Right kidney (tissue), 1 donor: ENCODE data around the gene SIN3A.
A peak's percentile ranks its signal among the peaks of the same experiment; 100 is the strongest.
"Not testable (repeated sequence)": the region's sequence is repeated elsewhere in the genome, so short reads cannot be mapped to it uniquely, and the experiment has no call there.

Source experiments
- DNase-seq: peaks from one replicate; pipeline ENCODE4 v3.0.0-alpha.2; 2016

The SIN3A gene

DNA sequence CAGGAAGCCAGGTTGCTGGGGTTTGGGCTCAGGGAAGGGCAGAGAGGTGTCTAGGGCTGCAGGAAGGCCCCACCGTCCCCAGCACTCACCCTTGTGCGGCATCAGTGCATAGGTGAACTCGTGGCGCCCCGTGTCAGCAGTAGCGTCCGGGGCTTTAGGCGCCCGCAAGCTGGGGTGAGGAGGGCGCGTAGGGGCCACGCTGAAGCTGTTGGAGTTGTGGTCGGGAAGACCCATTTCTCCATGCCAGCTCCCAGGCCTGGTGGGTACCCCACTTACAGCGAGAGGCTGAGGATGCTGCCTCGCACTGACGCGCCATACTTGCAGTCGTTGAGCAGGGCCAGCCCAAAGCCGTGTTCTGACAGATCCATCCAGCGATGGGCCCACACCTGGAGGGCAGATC, 95.0 kb downstream of the SIN3A start:
- DNase-seq: no peak

DNA sequence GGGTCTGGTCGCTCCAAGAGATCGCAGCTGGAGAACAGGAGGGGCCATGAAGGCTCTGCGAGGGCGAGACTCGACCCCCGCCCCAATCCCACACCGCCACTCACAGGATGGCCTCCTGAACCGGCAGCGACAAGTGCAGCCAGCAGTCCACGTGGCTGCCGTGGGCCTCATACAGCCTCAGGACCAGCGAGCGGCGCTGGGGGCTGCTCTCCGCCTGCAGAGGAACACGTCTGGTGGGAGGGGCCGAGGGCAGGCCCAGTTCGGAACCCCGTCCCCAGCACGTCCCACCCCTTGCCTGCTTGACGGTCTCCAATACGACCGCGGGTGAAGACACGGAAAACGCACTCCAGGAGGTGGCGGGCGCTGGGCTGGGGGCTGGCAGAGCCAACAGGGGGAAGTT, 95.5 kb downstream of the SIN3A start:
- no peak for DNase-seq

DNA sequence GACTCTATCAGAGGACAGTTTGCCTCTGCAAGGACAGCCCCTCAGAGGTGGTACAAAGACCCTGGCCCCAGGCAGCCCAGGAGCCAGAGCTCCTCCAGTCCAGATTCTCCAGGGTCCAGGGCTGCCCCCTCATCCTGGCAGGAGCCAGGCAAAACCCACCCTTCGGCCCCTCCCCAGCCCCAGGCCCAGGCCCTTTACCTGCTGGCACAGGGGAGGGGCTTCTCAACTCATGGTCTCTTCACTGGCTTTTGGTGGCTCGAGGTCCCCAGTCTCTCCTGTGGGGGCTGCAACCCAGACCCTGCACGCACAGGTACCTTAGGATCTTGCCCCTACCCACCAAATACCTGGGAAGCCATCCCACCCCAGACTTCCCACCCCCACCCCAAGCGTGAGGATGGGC, 96.1 kb downstream of the SIN3A start:
- DNase-seq: no peak

DNA sequence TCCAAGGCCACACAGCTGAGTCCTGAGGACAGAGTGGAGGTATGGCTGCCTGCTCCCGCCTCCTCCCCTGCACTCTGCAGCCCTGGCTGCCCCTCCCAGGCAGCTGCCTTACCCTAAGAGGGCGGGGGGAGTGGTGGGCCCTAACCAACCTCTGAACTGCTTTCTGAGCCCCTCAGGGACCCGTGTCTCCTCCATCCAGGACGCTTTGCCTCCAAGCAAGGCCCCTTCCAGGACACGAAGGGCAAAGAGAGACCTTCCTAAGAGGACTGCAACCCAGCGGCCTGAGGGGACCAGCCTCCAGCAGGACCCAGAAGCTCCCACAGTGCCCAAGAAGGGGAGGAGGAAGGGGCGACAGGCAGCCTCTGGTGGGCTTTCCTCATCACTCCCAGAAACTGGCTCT, 97.0 kb downstream of the SIN3A start:
- no peak for DNase-seq

DNA sequence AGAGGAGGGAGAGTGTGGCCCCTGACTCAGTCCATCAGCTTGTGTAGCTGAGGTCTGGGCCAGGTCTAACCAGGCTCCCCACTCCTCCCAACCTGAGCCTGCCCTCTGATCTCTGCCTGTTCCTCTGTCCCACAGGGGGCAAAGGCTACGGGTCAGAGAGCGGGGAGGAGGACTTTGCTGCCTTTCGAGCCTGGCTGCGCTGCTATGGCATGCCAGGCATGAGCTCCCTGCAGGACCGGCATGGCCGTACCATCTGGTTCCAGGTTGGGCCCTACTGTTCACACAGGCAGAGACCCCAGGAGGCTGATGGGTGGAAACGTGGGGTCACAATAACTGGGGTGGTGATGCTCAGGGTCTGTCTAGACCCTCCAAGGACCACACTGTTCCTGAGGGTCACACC, 97.9 kb downstream of the SIN3A start:
- DNase-seq: no peak

DNA sequence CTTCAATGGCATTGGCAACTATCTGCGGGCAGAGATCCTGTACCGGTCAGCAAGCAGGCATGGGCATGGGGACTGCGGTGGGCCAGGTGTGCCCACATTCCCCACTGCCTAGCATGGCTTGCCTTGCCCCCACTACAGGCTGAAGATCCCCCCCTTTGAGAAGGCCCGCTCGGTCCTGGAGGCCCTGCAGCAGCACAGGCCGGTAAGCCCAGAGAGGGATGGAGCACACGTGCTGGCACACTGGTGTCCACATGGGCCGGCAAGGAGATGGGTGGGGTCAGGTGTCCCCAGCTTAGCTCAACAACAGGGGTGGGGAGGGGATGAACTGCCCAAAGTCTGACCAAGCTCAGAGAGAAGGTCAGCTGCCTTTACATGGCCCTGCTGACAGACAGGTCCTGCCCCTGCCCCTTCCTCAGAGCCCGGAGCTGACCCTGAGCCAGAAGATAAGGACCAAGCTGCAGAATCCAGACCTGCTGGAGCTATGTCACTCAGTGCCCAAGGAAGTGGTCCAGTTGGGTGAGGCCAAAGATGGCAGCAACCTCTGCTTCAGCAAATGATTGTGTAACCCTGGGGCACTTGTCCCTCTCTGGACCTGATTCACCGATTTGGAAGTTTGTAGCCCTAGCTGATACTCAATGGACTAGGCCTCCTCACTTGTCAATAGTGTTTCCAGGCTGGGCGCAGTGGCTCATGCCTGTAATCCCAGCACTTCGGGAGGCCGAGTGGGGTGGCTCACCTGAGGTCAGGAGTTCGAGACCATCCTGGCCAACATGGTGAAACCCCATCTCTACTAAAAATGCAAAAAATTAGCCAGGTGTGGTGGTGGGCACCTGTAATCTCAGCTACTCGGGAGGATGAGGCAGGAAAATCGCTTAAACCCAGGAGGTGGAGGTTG, 99.1 kb downstream of the SIN3A start:
- no peak for DNase-seq

DNA sequence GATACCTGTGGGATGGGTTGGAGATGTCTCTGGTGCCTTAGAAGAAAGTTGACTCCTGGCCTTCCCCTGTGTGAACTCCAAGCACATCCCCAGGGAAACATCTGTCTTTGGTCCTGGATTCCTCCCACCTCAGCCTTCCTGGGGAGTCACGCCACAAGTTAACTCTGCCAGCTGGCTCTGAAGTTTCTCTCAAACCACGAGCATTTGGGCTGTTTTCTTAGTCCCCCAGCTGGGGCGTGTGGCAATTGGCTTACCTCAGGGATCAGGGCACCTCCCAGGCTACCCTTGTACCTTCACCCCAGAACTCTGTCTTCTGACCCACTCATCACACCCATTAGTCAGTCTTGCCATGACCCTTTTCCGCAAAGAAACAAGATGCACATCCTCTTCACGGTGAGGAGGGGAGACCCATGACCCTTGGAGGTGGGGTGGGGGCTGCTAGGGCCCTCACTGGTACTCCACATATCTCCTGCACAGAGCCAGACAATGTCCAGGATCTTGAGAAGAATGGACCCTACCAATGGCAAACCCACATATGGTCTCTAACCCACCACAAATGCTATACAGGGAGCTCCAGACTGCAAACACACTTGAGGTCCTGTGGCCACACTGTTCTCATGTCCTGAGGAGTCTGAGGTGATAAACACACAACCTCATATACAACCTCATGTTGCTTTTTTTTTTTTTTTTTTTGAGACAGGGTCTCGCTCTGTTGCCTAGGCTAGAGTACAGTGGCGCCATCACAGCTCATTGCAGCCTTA, 100.7 kb downstream of the SIN3A start:
- no peak for DNase-seq

DNA sequence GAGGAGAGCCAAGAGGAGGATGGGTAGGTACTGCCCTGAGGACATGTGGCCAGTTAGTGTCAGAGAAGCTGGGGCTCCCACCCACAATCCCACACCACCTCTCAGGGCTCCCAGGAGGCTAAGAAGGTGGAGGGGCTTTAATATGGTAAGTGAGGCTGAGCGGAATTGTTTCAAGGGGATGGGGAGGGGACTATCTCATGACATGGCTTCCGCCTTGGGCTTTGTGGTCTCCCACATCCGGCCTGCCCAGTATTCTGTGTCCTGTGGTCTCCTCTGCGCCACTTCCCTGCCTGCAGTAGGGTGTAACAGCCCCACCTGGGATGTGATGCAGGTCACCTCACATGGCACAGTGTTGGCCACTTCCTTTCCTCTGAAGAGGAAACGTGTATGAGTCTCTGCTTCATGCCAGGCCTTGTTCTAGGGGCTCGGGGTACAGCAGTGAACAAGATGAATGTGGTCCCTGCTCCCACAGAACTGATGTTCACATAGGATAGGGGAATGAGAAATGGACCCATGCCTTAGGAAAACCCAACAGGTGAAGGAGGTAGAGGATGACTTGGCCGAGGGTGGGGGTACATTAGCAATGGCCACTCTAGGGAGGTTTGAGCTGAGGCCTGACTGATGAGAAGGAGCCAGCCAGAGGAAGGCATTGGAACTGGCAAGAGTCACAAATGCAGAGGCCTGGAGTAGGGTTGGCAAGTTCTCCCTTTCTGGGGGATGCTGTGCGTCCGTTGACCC, 101.5 kb downstream of the SIN3A start:
- no peak for DNase-seq

DNA sequence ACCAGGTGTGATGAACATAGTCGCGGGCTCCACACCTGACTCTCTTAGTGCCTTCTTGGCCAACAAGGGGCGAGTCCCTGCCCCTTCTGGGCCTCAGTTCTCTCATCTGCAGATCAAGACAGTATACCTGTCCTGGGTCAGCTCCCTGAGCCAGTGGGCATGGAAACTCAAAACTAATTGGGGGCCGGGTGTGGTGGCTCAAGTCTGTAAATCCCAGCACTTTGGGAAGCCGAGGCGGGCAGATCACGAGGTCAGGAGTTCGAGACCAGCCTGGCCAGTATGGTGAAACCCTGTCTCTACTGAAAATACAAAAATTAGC, 102.2 kb downstream of the SIN3A start:
- DNase-seq: not testable (repeated sequence)

DNA sequence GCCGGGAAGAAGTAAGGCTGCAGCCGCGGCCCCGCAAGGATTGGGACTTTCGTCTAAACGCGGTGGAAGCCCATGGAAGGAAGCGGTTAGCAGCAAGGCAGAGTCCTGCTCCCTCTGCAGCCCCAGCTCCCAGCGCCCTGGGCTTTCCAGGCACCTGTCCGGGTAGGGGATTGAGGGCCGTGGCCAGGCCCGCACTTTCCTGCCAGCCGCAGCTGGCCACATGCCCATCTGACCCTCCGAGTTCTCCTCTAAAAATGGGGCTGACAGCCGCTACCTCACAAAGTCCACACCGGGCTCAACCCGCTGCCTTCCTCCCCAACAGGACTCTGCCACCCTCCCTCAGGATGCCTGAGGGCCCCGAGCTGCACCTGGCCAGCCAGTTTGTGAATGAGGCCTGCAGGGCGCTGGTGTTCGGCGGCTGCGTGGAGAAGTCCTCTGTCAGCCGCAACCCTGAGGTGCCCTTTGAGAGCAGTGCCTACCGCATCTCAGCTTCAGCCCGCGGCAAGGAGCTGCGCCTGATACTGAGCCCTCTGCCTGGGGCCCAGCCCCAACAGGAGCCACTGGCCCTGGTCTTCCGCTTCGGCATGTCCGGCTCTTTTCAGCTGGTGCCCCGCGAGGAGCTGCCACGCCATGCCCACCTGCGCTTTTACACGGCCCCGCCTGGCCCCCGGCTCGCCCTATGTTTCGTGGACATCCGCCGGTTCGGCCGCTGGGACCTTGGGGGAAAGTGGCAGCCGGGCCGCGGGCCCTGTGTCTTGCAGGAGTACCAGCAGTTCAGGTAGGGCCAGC, 102.7 kb downstream of the SIN3A start:
- DNase-seq: peak; percentile 66

DNA sequence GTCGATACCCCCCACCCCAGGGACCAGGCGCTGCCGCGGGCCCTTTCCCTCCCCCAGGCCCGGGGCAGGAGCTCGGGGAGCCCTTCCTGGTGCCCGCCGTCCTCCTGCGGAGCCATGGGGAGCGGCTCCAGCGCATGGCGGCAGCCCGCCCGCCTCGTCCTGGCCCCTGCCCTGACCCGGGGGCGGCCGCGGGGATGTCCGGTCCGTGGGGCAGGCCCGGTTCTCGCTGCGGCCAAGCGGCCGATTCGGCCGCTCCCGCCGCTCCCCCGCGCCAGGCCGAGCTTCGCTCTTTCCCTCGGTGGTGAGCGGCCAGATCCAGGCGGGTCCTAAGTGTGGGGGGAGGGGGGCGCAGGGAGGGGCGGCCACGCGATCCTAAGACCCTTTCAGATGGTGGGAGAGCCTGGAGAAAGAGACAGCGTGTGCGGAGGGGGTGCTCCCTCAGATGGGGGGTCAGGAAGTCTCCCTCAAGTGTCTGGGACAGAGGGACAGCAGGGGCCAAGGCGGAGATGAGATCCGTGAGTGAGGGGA, 103.4 kb downstream of the SIN3A start:
- DNase-seq: peak; percentile 55

DNA sequence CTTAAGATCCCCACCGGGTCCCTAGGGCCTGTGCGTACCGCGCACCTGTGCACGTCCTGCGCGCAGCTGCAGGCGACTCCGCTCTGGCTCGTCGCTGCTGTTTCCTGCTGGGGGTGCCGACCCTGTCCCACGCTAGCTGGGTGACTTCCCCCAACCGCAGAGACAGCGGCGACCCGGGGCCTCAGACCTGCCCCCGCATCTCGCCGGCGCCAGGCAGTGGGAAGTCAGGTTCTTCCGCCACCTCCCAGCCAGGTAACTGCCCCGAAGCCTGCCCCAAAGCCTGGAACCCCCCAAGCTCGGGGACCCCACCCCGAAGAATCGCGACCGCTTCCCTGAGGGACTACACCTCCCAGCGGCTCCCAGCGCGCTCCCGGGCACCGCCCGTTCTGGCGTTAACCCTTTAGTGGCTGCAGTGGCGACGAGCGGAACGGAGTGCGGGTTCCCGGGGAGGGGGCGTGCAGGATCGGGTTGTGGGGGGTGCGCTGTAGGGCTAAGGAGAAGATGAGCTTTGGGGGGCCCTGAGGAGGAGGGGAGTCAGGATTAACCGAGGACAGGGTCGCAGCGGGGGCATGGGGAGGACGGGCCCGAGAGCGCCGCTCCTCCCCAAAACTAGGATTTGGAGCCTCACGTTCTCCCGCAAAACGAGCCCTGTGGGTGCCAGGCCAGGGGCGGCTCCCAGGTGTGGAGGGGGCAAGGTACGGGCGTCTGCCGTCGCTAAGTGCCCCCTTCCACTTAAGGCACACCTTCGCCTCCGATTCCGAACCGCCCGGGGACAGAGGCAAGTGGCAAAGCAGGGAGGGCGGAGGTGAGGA, 104.1 kb downstream of the SIN3A start:
- peak; percentile 64 for DNase-seq

DNA sequence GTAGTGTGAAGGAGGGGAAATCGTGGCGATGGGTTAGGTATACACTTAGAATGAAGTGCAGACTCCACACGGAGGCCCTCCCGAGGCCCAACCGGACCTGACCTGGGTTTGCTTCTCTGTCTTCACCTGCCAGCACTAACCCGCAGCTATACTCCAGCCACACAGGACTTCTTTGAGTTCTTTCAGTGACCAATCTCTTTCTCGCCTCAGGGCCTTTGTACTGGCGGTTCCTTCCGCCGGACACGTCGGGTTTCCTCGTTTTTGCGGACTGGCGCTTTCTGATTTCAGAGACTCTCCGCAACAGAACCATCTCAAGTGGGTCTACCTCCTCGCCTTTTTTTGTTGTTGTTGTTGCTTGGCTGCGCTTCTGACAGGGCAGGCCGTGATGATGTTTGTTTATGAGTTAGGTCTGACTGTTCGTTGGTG, 104.7 kb downstream of the SIN3A start, which contains the start of gene NEIL1:
TSS of gene NEIL1 (plus strand) at position 244 of the 426 bp plus-strand sequence. CDS start 1,867 bp downstream, outside the sequence.
- no peak for DNase-seq

DNA sequence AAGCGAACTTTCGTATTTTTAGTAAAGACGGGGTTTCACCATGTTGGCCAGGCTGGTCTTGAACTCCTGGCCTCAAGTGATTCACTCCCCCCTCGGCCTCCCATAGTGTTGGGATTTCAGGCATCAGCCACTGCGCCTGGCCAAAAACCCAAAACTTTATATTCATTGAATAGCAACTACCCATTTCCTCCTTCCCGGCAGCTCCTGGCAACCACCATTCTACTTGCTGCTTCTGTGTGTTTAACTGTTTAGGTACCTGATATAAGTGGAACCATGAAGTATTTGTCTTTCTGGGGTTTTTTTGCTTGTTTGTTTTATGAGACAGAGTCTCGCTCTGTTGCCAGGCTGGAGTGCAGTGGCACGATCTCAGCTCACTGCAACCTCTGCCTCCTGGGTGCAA, 107.5 kb downstream of the SIN3A start:
- DNase-seq: not testable (repeated sequence)

DNA sequence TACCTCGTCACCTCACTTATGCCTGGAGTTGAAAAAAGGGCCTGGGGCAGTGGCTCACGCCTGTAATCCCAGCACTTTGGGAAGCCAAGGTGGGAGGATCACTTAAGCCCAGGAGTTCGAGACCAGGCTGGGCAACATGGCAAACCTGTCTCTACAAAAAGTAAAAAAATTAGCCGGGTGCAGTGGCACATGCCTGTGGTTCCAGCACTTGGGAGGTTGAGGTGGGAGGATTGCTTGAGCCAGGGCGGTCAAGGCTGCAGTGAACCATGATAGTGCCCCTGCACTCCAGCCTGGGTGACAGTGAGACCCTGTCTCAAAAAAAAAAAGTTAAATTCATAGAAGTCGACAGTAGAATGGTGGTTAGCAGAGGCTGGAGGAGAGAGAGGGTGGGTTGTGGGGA, 109.3 kb downstream of the SIN3A start:
- DNase-seq: no peak

DNA sequence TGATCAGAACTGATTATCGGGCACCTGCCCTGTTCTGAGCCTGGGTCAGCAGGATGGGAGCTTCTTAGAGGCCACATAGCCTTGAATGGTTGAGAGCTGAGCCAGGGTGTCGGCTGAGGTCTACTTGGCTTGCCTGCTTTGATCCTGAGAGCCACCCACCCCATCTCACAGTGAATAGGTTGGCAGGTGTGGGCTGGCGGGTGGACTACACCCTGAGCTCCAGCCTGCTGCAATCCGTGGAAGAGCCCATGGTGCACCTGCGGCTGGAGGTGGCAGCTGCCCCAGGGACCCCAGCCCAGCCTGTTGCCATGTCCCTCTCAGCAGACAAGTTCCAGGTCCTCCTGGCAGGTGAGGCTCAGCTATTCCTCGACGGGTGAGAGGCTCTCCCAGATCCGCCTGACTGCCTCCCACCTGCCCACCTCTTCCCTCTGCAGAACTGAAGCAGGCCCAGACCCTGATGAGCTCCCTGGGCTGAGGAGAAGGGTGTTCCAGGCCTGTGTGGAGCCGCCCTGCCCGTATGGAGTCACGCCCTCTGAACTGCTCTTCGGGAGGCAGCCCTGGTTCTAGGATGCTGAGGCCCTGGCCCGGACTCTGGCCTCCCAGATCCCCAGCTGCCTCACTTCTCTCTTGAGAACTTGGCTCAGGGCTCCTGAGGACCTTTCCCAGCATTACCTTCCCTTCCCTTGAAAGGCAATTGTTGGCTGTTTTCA, 111.8 kb downstream of the SIN3A start:
- DNase-seq: no peak

DNA sequence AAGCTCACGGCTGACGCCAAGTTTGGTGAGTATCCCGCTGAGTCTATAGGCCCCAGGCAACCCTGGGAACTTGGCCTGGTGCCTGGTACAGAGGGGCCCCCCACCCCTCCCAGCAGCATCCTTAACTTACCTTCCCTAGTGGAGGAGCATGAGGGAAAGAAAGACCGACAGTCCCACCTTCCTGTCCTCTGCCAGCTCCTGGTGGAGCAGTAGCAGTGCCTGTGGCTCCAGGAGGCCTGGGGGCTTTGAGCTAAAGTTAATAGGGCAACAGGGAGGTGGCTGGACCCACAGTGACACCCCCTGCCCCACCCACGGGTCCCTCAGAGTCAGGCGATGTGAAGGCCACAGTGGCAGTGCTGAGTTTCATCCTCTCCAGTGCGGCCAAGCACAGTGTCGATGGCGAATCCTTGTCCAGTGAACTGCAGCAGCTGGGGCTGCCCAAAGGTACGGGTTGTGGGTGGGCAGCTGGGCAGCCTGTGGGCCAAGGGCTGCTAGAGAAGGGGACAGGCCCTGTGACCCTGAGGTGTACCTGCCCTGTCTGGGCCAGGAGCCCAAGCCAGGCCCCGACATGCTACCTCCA, 112.7 kb downstream of the SIN3A start:
- no peak for DNase-seq

DNA sequence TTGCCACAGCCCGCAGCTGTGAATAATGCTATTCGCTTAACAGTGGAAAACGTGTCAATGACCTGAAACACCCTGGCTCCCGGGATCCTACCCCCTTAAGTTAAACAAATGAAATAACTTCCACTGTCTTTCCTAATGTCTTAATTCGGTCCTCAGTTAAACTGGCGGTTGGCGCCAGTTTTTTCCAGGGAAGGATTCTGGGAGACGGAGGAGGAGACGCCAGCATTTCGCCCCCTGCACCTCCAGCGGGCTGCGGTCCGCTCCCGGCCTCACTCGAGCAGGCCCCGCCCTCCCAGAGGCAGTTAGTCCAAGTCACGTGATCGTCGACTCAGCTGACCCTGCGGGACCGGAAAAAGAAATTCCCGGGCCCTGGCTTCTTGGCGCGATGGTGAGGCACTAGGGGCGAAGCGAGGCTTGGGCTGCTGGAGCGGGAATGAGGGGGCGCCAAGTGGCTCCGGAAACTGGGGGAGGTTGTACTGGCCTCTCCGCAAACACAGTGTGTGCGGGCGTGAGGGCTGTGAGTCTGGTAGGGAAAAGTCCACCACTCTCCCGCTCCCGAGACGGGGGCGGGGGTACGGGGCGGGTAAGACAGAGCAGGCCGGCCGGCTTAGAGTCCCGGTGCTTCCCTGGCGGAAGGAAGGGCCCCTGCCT, 115.7 kb downstream of the SIN3A start, which contains the start of gene COMMD4:
TSS of gene COMMD4 (plus strand) at position 359 of the 651 bp plus-strand sequence. CDS start at position 386, 27 bp downstream.
- DNase-seq: peak; percentile 85

DNA sequence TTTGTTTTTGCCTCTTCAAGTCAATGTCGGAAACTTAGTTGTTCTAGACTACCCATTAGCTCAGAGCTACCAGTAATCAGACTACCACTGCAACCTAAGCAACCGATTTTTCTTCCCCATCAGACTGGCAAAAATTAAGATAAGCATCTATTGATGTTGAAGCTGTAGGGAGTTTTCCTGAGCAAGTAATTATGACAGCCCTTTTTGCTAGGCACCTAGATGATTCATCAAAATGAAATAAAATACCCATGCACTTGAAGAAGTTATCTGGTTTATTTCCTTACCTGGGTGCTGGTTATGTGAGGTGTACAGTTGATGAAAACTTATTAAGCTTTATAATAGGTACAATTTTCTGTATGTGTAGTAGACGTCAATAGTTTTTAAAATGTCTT, 116.2 kb downstream of the SIN3A start:
- DNase-seq: no peak
